ENCODE measurements around the gene ZDHHC14.

GRCh38 chr6:157613011-157613522 is 232.1 kb downstream of the ZDHHC14 start:
- no peak for TF ChIP-seq CTCF (IDR thresholded peaks at IDR 0.05)
- no peak for TF ChIP-seq POLR2A (IDR thresholded peaks at IDR 0.05)
